ENCODE results near the gene SAC3D1.

SAC3D1 gene

GRCh38 chr11:65040847-65041622, at the start of gene SAC3D1:
Gene SAC3D1, plus strand, starts transcription at chr11:65041210. Its CDS starts 83 bp downstream, at chr11:65041293.
- H3K4me3 ChIP-seq (ENCODE audit: control insufficient read depth, low read depth, low read length), result peak within 1 kb of the TSS; percentile 65
- no peak for TF ChIP-seq CTCF (conservative IDR thresholded peaks at IDR 0.05; ENCODE audit: control insufficient read depth, insufficient read depth, low read depth, low read length)
- peak; percentile 96 for DNase-seq (ENCODE audit: low read depth)

GRCh38 chr11:64994318-64994717, 46.7 kb upstream of the SAC3D1 start:
- no peak overlapping the region for H3K4me3 ChIP-seq (ENCODE audit: control insufficient read depth, low read depth, low read length)
- no peak for TF ChIP-seq CTCF (conservative IDR thresholded peaks at IDR 0.05; ENCODE audit: control insufficient read depth, insufficient read depth, low read depth, low read length)
- no peak for DNase-seq (ENCODE audit: low read depth)

- no peak for DNase-seq (ENCODE audit: low read depth)
- H3K4me3 ChIP-seq (ENCODE audit: control insufficient read depth, low read depth, low read length), result no peak overlapping the region
- no peak for TF ChIP-seq CTCF (conservative IDR thresholded peaks at IDR 0.05; ENCODE audit: control insufficient read depth, insufficient read depth, low read depth, low read length)
Measured at GRCh38 chr11:64996327-64996709, 44.7 kb upstream of the SAC3D1 start.

GRCh38 chr11:64996710-64997380, 44.2 kb upstream of the SAC3D1 start, which contains the start of gene BATF2:
Gene BATF2, minus strand, starts transcription at chr11:64996971. Its CDS starts 57 bp downstream, at chr11:64996914.
- DNase-seq (ENCODE audit: low read depth), result peak; percentile 60
- H3K4me3 ChIP-seq (ENCODE audit: control insufficient read depth, low read depth, low read length), result no peak within 1 kb of the TSS
- TF ChIP-seq CTCF (conservative IDR thresholded peaks at IDR 0.05; ENCODE audit: control insufficient read depth, insufficient read depth, low read depth, low read length), result peak; percentile 27

- TF ChIP-seq CTCF (conservative IDR thresholded peaks at IDR 0.05; ENCODE audit: control insufficient read depth, insufficient read depth, low read depth, low read length), result no peak
- H3K4me3 ChIP-seq (ENCODE audit: control insufficient read depth, low read depth, low read length), result no peak overlapping the region
- no peak for DNase-seq (ENCODE audit: low read depth)
Measured at GRCh38 chr11:64998141-64998540, 42.9 kb upstream of the SAC3D1 start.

GRCh38 chr11:64998690-64999431, 42.1 kb upstream of the SAC3D1 start:
- no peak overlapping the region for H3K4me3 ChIP-seq (ENCODE audit: control insufficient read depth, low read depth, low read length)
- no peak for DNase-seq (ENCODE audit: low read depth)
- no peak for TF ChIP-seq CTCF (conservative IDR thresholded peaks at IDR 0.05; ENCODE audit: control insufficient read depth, insufficient read depth, low read depth, low read length)
